SK-N-DZ (cell line): ENCODE data around the gene KBTBD13.

Experiments used
- DNase-seq: peaks from one replicate; pipeline ENCODE4 v3.0.0-alpha.2; 2015; ENCODE audit warnings: low spot score
- small RNA-seq, 2 experiments: library from RNA; depleted of rRNA; stranded (forward); fragments of <200 nt; gene quantifications; one replicate each; pipeline ENCODE3, GENCODE V24; 2014

Gene KBTBD13

DNA sequence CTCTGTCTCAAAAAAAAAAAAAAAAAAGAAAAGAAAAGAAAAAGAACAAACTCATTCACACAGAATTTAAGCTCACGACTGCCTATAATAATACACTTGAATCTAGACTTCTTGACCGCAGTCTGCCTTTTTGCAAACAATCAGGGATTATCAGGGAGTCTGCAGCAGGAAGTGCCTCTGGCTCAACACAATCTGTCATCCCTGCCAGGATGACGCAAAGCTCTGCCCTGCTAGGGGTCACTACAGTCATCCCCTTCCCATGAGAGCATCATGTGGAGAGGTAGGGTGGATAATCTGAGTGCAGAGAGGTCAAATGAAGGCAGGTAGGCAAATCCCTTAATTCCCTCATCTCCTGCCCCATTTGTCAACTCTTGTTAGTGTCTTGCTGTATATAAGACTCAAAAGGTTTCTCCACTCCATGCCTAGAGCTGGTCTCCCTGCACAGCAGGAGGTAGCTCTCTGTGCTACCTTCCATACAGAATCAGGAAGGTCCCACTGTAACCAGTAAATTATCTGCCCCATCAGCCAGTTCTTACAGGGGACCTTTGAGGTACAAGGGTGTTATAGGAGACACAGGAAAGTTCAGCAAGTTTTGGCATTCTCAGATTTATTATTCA, 34.2 kb downstream of the KBTBD13 start:
- DNase-seq: no peak

DNA sequence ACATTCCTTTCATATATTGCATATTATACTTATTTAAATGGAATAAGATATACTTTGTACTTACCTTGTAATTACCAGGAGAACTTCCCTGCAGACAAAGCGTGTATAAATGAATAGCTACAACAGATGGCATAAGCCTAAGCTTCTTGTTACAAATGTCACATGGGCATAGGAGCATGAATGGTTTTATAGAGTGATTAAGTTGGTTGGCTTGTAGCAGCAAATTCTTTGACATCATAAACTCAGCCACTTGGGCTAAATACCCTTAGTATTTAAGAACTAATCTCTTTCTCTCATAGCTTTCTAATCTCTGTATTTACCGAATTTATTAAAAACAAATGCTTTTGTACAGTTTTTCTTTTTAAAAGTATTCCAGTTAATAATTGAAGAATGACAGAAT, 38.5 kb downstream of the KBTBD13 start, which contains the start of gene UBAP1L:
UBAP1L (minus strand) TSS at position 115 of the 400 bp plus-strand sequence. CDS start 8,985 bp downstream, outside the sequence.
- no peak for DNase-seq

DNA sequence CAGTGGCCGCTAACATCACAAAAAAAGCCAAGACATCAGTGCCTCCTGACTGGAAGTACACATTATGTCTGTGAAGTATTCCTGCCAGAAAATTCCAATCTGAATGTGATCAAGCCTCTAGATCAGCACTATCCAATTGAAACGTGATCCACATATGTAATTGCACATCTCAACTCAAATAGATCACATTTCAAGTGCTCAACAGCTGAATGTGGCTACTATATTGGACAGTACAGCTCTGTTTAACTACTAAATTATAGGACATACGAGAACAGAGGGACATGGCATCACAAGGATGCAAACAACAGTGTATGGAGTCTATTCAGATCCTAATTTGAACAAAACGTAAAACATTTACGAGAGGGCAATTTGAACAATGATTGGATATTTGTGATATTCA, 39.0 kb downstream of the KBTBD13 start:
- DNase-seq: no peak

Small RNA genes lying within 50 kb of the gene (small RNA-seq; reads per million reads assigned to genes)
- 0 reads per million in 2 experiments for gene AC013553.1
